ENCODE results near the gene SLC38A6.

GRCh38 chr14:60964904-60965303 lies 16.1 kb upstream of the SLC38A6 start:
- TF ChIP-seq CTCF (IDR thresholded peaks at IDR 0.05) (no peak), POLR2A (IDR thresholded peaks at IDR 0.05) (no peak)
